ENCODE results near the gene OR6J1. TPM values are rescaled to one million over a fixed set of nuclear protein-coding genes. Genes with fewer than 3 reads are reported as not detected.

Gene OR6J1
- total and polyA plus RNA-seq, 2 of the 8 experiments (the other 6 are each of a cell fraction or from before 2014, with no cell fraction given): not detected

GRCh38 chr14:22626590-22626989 lies 17.6 kb downstream of the OR6J1 start:
- WGBS, 2 experiments (ENCODE audit: extremely low coverage in 1 of 2, insufficient coverage in 1 of 2, insufficient read length in 1 of 2, insufficient replicate concordance in 2 of 2, low coverage in 1 of 2, low lambda C conversion rate in 2 of 2, missing lambda C conversion rate in 1 of 2): 78% methylated on average over 6 of the region's 6 CpGs; no CpG with 5 or more reads in 1 of the 2 experiments
- Histone ChIP-seq H3K23ac (ENCODE audit: insufficient read length) (no peak overlapping the region), H3K4ac (replicated peaks; ENCODE audit: insufficient read length, low read depth, low read length) (no peak overlapping the region), H3K9me3 (ENCODE audit: insufficient read depth in 2 of 2, low read depth in 1 of 2, low read length in 1 of 2) (peaks cover 9 to 11% of the 10 kb centered on the region in 2 experiments), H2AFZ (ENCODE audit: low read length) (0 out of 2 replicates have a peak overlapping the region, but pooled peaks have one; percentile 1), H2BK20ac (ENCODE audit: low read length) (no peak overlapping the region), H3K36me3 (ENCODE audit: control insufficient read depth in 2 of 4, insufficient read depth in 4 of 4, low read length in 3 of 4) (no peaks in the 10 kb centered on the region), H3K27ac (ENCODE audit: low read depth, low read length) (no peak overlapping the region), H3K79me1 (ENCODE audit: low read depth, low read length) (no peaks in the 10 kb centered on the region), H3K18ac (ENCODE audit: extremely low read depth, low read length) (no peak overlapping the region), H4K20me1 (replicated peaks in 1 of 2; ENCODE audit: control insufficient read depth in 1 of 2, insufficient read depth in 2 of 2, low read length in 2 of 2) (no peaks in the 10 kb centered on the region), H3K4me1 (replicated peaks in 1 of 4; ENCODE audit: control insufficient read depth in 3 of 4, insufficient read depth in 4 of 4, low read length in 3 of 4) (peaks cover 0 to 9% (median 4%) of the 10 kb centered on the region in 4 experiments; a peak in 3 of 7 replicates), H3K4me3 (ENCODE audit: extremely low read depth in 1 of 4, insufficient read depth in 2 of 4, low read depth in 3 of 4, low read length in 4 of 4) (no peak overlapping the region), H4K8ac (ENCODE audit: extremely low read depth, insufficient read depth, low read length) (no peak overlapping the region), H3K23me2 (ENCODE audit: low read depth, low read length) (peaks cover 2% of the 10 kb centered on the region; the same call in 1 of the 2 replicates), H3K56ac (replicated peaks; ENCODE audit: insufficient read length, low read depth, low read length) (no peak overlapping the region), H3K9ac (replicated peaks in 1 of 4; ENCODE audit: extremely low read depth in 1 of 4, low read depth in 3 of 4, low read length in 3 of 4) (no peak overlapping the region), H3K27me3 (replicated peaks in 1 of 4; ENCODE audit: control insufficient read depth in 3 of 4, extremely low read depth in 1 of 4, insufficient read depth in 3 of 4, low read length in 3 of 4) (no peaks in the 10 kb centered on the region), H2AK5ac (ENCODE audit: low read depth, low read length) (no peak overlapping the region), H2BK5ac (ENCODE audit: low read depth, low read length) (no peak overlapping the region), H3K4me2 (ENCODE audit: insufficient read depth in 1 of 2, low read depth in 2 of 2, low read length in 2 of 2) (no peak overlapping the region; a peak in 1 of 4 replicates), H2BK12ac (ENCODE audit: low read depth, low read length) (no peak overlapping the region), H4K5ac (ENCODE audit: insufficient read length, low read depth, low read length) (no peak overlapping the region), H3K79me2 (ENCODE audit: control insufficient read depth in 1 of 2, insufficient read depth in 2 of 2, low read length in 2 of 2) (no peaks in the 10 kb centered on the region), H2BK120ac (replicated peaks; ENCODE audit: low read depth, low read length) (no peak overlapping the region), H2BK15ac (ENCODE audit: low read length) (no peak overlapping the region), H4K91ac (replicated peaks; ENCODE audit: insufficient read length, low read length) (no peak overlapping the region), H3K14ac (ENCODE audit: insufficient read length) (no peak overlapping the region)
- TF ChIP-seq SP4 (IDR thresholded peaks at IDR 0.05; ENCODE audit: low read length): no peak
- TF ChIP-seq CHD1 (IDR thresholded peaks at IDR 0.05; ENCODE audit: low read depth, low read length): no peak
- TF ChIP-seq YY1 (IDR thresholded peaks at IDR 0.05; ENCODE audit: low read depth, low read length): no peak
- no peak for TF ChIP-seq JUN (IDR thresholded peaks at IDR 0.05; ENCODE audit: low read depth, low read length)
- TF ChIP-seq MAFK (IDR thresholded peaks at IDR 0.05; ENCODE audit: low read depth, low read length): no peak
- ChIA-PET CTCF (ENCODE audit: partially characterized antibody) (interaction anchor here (0.7 to 1.1 kb wide), 2 partner anchors 21 to 26 kb away, joined by 3 to 4 read pairs; no protein-coding TSS in a partner anchor), POLR2A (ENCODE audit: partially characterized antibody) (no interaction called here)
- FAIRE-seq (peak; percentile 39), DNase-seq (ENCODE audit: low read depth in 1 of 2, low spot score in 2 of 2) (no peak)
